NCI-H345 treated with DMSO at 0.1 percent for 48 hours (cell line): ENCODE results near the gene APOLD1.
"Not testable (repeated sequence)": the region's sequence is repeated elsewhere in the genome, so short reads cannot be mapped to it uniquely, and the experiment has no call there.

Source experiments
- DNase-seq: peaks from one replicate; lab custom pipeline; 2025; ENCODE audit not compliant: unreplicated experiment; lab: John Stamatoyannopoulos, UW

The APOLD1 gene

DNA sequence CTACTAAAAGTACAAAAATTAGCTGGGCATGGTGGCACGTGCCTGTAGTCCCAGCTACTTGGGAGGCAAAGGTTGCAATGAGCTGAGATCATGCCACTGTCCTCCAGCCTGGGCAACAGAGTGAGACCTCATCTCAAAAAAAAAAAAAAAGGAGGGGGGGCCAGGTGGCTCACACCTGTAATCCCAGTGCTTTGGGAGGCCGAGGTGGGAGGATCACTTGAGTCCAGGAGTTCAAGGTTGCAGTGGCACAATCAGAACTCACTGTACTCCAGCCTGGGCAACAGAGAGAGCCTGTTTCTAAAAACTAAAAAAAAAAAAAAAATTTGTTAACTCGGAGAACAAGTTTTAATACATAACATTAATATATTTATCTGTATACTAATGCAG is 22.1 kb downstream of the APOLD1 start:
- not testable (repeated sequence) for DNase-seq

- no peak for DNase-seq
These were observed 22.7 kb downstream of the APOLD1 start for GRCh38 chr12:12807970-12808702.

- DNase-seq: no peak
These were observed 25.1 kb downstream of the APOLD1 start for GRCh38 chr12:12810553-12811021.

GRCh38 chr12:12811343-12811742 is 25.9 kb downstream of the APOLD1 start:
- DNase-seq: no peak

GRCh38 chr12:12812174-12812573 is 26.7 kb downstream of the APOLD1 start:
- DNase-seq: no peak

GRCh38 chr12:12812618-12813119 is 27.2 kb downstream of the APOLD1 start:
- no peak for DNase-seq

- DNase-seq: peak; percentile 89
These were observed 28.0 kb downstream of the APOLD1 start, which contains the start of gene DDX47 for GRCh38 chr12:12813120-12814101. Gene DDX47 (plus strand): TSS chr12:12813346. CDS start chr12:12813368, 22 bp downstream.

DNA sequence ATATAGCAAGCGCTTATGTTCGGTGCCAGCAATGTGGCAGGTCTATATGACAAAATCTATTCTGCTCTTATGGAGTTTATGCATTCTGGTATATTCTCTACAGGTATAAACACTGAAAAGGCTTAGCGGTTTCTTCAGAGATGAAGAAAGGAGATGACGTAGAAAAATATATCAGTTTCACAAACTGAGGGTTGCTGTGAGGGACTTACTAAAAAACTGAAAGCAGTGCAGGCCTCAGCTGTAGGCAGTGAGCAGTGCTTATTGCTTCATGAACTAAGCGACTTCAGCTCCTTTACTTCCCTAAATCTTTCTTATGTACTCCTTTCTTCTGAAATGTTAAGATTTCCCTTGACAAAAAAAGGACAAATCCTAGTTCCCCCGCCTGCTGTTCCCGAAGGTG is 32.2 kb downstream of the APOLD1 start:
- DNase-seq: no peak

- DNase-seq: no peak
These were observed 33.2 kb downstream of the APOLD1 start for GRCh38 chr12:12818701-12819100.

DNA sequence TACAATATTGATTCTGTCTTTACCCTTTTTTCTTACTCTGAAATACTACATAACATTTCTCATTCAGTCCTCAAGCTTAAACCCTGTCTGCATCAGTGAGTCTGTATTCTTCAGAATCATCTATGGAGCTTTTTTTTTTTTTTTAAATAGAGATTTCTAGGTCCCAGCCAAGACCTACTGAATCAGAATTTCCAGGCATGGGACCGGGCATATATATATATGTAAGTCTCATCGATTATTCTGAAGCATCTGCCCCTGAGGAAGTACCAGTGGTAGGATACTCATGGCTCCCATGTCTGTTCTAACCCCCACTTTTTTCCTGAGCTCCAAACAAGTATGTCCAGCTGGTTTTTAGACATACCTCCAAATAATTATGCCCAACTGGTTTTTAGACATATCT is 33.8 kb downstream of the APOLD1 start:
- DNase-seq: no peak

GRCh38 chr12:12819752-12820311 is 34.4 kb downstream of the APOLD1 start:
- DNase-seq: no peak

DNA sequence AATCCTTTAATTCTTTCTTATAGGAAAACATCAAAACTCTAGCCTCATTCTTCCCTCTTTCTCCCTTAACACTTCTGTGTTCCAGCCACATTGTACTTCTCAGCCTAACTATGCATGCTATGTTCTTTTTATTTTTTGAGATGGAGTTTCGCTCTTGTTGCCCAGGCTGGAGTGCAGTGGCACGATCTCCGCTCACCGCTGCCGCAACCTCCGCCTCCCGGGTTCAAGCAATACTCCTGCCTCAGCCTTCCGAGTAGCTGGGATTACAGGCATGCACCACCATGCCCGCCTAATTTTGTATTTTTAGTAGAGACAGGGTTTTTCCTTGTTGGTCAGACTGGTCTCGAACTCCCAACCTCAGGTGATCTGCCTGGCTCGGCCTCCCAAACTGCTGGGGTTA is 34.9 kb downstream of the APOLD1 start:
- not testable (repeated sequence) for DNase-seq

GRCh38 chr12:12821975-12822374 is 36.5 kb downstream of the APOLD1 start:
- DNase-seq: no peak

GRCh38 chr12:12822886-12823285 is 37.4 kb downstream of the APOLD1 start:
- no peak for DNase-seq

GRCh38 chr12:12823300-12823699 is 37.8 kb downstream of the APOLD1 start:
- no peak for DNase-seq

- DNase-seq: no peak
These were observed 38.4 kb downstream of the APOLD1 start for GRCh38 chr12:12823811-12824210.

DNA sequence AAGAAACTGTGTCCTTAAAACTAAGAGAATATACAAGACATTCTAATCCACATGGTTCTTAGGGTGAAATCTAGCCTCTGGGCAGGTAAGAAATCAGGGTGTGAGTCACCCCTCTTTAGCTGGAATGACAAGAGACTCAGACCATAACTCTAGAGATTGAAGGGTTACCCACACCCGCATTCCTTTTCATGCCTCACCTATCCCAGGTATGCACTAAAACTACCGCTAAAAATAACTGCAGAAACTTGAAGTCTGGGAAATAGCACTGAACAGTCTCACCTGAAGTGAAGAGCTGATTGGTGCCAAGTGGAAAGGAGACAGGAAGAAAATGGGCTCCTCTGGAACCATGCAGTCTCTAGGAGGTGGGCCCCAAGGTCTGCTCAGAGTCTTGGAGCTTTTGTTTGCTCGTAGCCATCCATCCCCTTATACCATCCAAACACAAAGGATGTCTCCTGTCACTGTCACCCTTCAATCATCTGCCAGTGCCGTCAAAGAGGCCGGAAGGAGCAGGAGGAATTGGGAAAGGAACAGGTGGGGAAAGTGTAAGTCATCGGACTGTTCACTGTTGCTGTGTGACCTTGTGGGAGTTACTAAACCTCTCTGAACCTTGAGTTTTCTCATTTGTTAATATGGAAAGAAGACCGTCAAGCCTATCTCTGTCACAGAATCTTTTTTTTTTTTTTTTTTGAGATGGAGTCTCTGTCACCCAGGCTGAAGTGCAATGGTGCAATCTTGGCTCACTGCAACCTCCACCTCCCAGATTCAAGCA is 50.1 kb downstream of the APOLD1 start:
- DNase-seq: no peak

DNA sequence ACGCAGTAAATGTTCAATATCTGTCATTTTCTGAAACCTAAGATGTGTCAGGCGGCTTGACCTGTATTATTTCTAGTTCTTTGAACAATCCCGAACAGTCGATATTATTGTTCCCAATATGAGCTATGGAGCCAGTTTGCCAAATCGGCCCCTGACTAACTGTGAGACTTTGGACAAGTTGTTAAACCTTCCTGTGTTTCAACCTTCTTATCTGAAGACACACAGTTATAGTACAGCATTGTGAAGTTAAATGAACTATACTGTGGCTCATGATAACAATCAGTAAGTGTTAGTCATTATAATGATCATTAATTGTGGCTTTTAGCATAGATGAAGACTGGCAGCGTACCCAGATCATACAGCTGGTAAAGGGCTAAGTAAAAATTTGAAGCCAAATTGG is 51.1 kb downstream of the APOLD1 start:
- DNase-seq: no peak

DNA sequence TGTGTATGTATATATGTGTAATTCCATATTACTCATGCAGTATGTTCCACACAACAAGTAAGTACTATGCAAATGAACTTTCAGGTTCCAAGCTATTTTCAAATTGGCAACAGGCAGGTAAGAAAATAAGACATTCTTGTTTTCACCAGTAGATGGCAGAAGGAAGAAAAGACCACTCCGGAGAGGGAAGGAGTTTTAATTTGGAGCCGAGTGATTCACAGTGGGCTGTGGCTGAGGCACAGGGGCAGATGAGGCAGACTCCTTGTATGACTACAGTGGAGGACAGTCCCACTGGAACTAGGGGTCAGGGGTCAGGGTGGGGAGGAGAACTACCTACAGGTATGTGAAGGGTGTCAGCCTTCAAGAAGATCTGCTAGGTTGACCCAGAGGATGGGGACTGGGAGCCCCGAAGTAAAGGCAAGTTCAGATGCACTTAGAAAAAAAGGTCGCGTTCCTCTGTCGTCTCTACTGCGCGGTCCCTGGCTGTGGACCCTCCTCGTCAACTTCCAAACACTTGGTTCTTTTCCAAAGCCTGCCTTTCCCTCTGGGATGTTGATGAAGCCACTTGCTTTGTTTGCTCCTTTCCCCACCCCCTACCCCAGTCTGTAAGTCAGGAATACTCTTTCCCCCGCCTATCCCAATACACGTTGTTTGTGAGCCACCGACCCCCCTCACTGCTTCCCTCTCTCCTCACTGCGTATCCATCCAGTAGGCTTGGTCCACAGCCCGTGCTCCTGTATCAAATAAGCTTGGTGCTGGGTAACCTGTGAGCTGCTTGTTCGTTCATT is 51.8 kb downstream of the APOLD1 start:
- DNase-seq: peak; percentile 28

GRCh38 chr12:12837813-12838153 is 52.3 kb downstream of the APOLD1 start:
- DNase-seq: no peak
